HepG2 (cell line): ENCODE data around the gene SIGMAR1. TPM values are rescaled to one million over a fixed set of nuclear protein-coding genes. Genes with fewer than 3 reads are reported as not detected.

Experiments
- ATAC-seq: fragments of 200-7000 bp; cut with Tn5 transposase; 3 replicates; pipeline ENCODE4 v1.9.1; 2020; ENCODE audit warnings: mild to moderate bottlenecking, moderate library complexity
- BruUV-seq: library from RNA; stranded (reverse); fragments of 400-500 nt; replicated peaks from 2 replicates; lab custom pipeline; 2021; lab: Mats Ljungman, UMichigan
- CTCF ChIA-PET: fragments of 300-600 bp; formaldehyde crosslinking; extraction: SDS; loops from one replicate; lab custom pipeline; 2021; ENCODE audit warnings: low total read pairs, inconsistent platforms, low intra/inter-chr PET ratio; lab: Yijun Ruan, JAX
- POLR2A ChIA-PET: fragments of 350-600 bp; sonication (Branson Sonifier 250); formaldehyde crosslinking; loops from one replicate; lab custom pipeline; 2020; ENCODE audit warnings: antibody characterized with exemption, inconsistent platforms; lab: Yijun Ruan, JAX
- DNase-seq: peaks from one replicate; pipeline ENCODE4 v3.0.0-alpha.2; 2015; ENCODE audit warnings: low spot score
- FAIRE-seq: peaks from 3 replicates; lab custom pipeline; 2011; peaks lifted over from hg19 to GRCh38; lab: Jason Lieb, UNC
- H2AFZ ChIP-seq: one replicate; pipeline ENCODE4 v1.6.1; 2011; ENCODE audit warnings: low read length, inconsistent platforms
- H3K27ac ChIP-seq: fragments of 300-600 bp; 3 replicates; pipeline ENCODE4 v1.8.0; 2011; ENCODE audit warnings: mixed run types, mild to moderate bottlenecking, mixed read lengths, low read length, inconsistent platforms; ENCODE audit not compliant: insufficient read depth; ENCODE audit errors: extremely low read length
- H3K27me3 ChIP-seq, 2 experiments: fragments of 200-600 bp in 1 of 2; 2 replicates in 1 of 2; 3 replicates in 1 of 2; pipeline versions ENCODE4 v1.6.0 to v1.8.0; 2011; ENCODE audit warnings: low read length in 2 of 2, mild to moderate bottlenecking in 2 of 2, moderate library complexity in 2 of 2, inconsistent platforms in 1 of 2; ENCODE audit not compliant: insufficient read depth in 2 of 2, control insufficient read depth in 1 of 2
- H3K36me3 ChIP-seq, 2 experiments: fragments of 200-600 bp in 1 of 2; replicated peaks in 1 of 2; 2 replicates in 1 of 2; 3 replicates in 1 of 2; pipeline versions ENCODE4 v1.5.1 to v1.8.0; 2011; ENCODE audit warnings: low read length in 2 of 2, inconsistent platforms in 1 of 2; ENCODE audit not compliant: insufficient read depth in 2 of 2, control insufficient read depth in 1 of 2
- H3K4me1 ChIP-seq: 2 replicates; pipeline ENCODE4 v1.5.1; 2012; ENCODE audit warnings: low read length, inconsistent platforms; ENCODE audit not compliant: insufficient read depth
- H3K4me2 ChIP-seq: 2 replicates; pipeline ENCODE4 v1.6.0; 2011; ENCODE audit warnings: low read depth, low read length, inconsistent platforms
- H3K4me3 ChIP-seq, 3 experiments: fragments of 200-600 bp in 1 of 3; sonication (generic), shearing (Covaris generic) in 1 of 3; replicated peaks in 1 of 3; 2 replicates each; pipeline ENCODE4 v1.5.1; 2011 to 2016; ENCODE audit warnings: low read length in 3 of 3, inconsistent platforms in 2 of 3, low read depth in 2 of 3, mild to moderate bottlenecking in 2 of 3, control low read depth in 1 of 3, mixed read lengths in 1 of 3; ENCODE audit not compliant: insufficient read depth in 1 of 3
- H3K79me2 ChIP-seq: one replicate; pipeline ENCODE4 v1.6.1; 2011; ENCODE audit warnings: low read length, inconsistent platforms; ENCODE audit not compliant: insufficient read depth
- H3K9ac ChIP-seq: 2 replicates; pipeline ENCODE4 v1.6.0; 2011; ENCODE audit warnings: mild to moderate bottlenecking, low read depth, low read length, inconsistent platforms; ENCODE audit not compliant: insufficient read depth
- H3K9me3 ChIP-seq: 2 replicates; pipeline ENCODE4 v1.5.1; 2012; ENCODE audit warnings: mild to moderate bottlenecking, low read length
- H4K20me1 ChIP-seq: 2 replicates; pipeline ENCODE4 v1.6.0; 2011; ENCODE audit warnings: inconsistent platforms, mild to moderate bottlenecking, low read length, moderate library complexity; ENCODE audit not compliant: insufficient read depth
- ASH2L ChIP-seq: fragments of 300-600, 200-600 bp; sonication (generic); IDR thresholded peaks from 2 replicates; pipeline ENCODE4 v1.7.0; 2017; ENCODE audit warnings: low read depth, mild to moderate bottlenecking, moderate library complexity, mixed read lengths, low read length; ENCODE audit not compliant: insufficient read length
- ETV6 ChIP-seq: sonication (generic); formaldehyde crosslinking; conservative IDR thresholded peaks from 2 replicates; pipeline ENCODE4 v1.4.0; 2020; ENCODE audit warnings: missing genetic modification reagents
- EZH2 ChIP-seq: conservative IDR thresholded peaks from 2 replicates; pipeline ENCODE4 v1.6.1; 2012; ENCODE audit warnings: mild to moderate bottlenecking, low read depth, low read length, moderate library complexity
- ZFP91 ChIP-seq: sonication (generic); formaldehyde crosslinking; IDR thresholded peaks from 2 replicates; pipeline ENCODE4 v1.9.0; 2022; ENCODE audit warnings: missing genetic modification reagents, mild to moderate bottlenecking, borderline replicate concordance
- ZNF549 ChIP-seq: sonication (generic); formaldehyde crosslinking; IDR thresholded peaks from 2 replicates; pipeline ENCODE4 v1.5.0; 2020; ENCODE audit warnings: missing genetic modification reagents
- ZNF790 ChIP-seq: sonication (generic); formaldehyde crosslinking; IDR thresholded peaks from 2 replicates; pipeline ENCODE4 v1.8.0; 2022; ENCODE audit warnings: missing genetic modification reagents, mild to moderate bottlenecking, borderline replicate concordance
- WGBS: methylation state at CpG from one replicate; pipeline ENCODE4 v1.1.6; 2017; ENCODE audit warnings: low lambda C conversion rate; 5-methylcytosine and 5-hydroxymethylcytosine counted together
- in situ Hi-C: cut with HindIII; loops from 2 replicates; pipeline ENCODE4 v1.10.0; 2017; ENCODE audit warnings: low pct_unique_long_range_greater_than_20kb; ENCODE audit not compliant: extremely low pct_ligation_motif_present
- intact Hi-C: fragments of 100-400 bp; cut with micrococcal nuclease; formaldehyde crosslinking; loops from one replicate; pipeline ENCODE4 v1.10.0; 2022; ENCODE audit not compliant: unreplicated experiment
- polyA plus RNA-seq, 8 experiments: library from polyadenylated mRNA; depleted of rRNA in 3 of 8; stranded (reverse) in 7 of 8; unstranded in 1 of 8; fragments of >200 nt; fragmentation: Illumina TruSeq in 4 of 8; extraction: Trizol in 4 of 8; gene quantifications; 2 replicates each; pipeline versions ENCODE4 v1.2.1 to v1.2.3, GENCODE V29; 2011 to 2016; ENCODE audit warnings: low read depth in 4 of 8, missing spikeins in 1 of 8, mixed read lengths in 1 of 8; ENCODE audit not compliant: insufficient read depth in 1 of 8
- total RNA-seq, 5 experiments: library from RNA; depleted of rRNA; stranded (reverse); fragments of >200 nt; fragmentation: Illumina TruSeq; extraction: Trizol; gene quantifications; 2 replicates each; pipeline ENCODE4 v1.2.3, GENCODE V29; 2016; ENCODE audit warnings: low read depth in 1 of 5
- TF ChIP-seq, protein P1 (sequence below): sonication (generic); formaldehyde crosslinking; conservative IDR thresholded peaks from 2 replicates; pipeline ENCODE4 v1.4.0; 2020; ENCODE audit warnings: missing genetic modification reagents

The SIGMAR1 gene
- total and polyA plus RNA-seq, 2 of the 13 experiments (the other 11 are each of a cell fraction or from before 2014, with no cell fraction given): 38.9 to 60.8 TPM

- intact Hi-C loops: no loop called here
- 13% methylated on average over 36 of the region's 86 CpGs for WGBS
- no peak overlapping the region for H3K27ac ChIP-seq
- DNase-seq (no peak), ATAC-seq (no peak), FAIRE-seq (no peak)
- no peaks in the 10 kb centered on the region for H3K9me3 ChIP-seq
- no TSS peak for BruUV-seq
- no peak overlapping the region for H3K4me3 ChIP-seq
- H3K4me1 ChIP-seq: peaks cover 28% of the 10 kb centered on the region; the same call in 1 of the 2 replicates
- H2AFZ ChIP-seq: no peak overlapping the region
- in situ Hi-C loops: no loop called here
- 0 out of 2 replicates have a peak, but pooled peaks have one; percentile 69 for TF ChIP-seq EZH2
- no peak for TF ChIP-seq ZNF790 (CRISPR knock-in tag)
- H4K20me1 ChIP-seq: peaks cover 4% of the 10 kb centered on the region; the same call in 1 of the 2 replicates
- no peaks in the 10 kb centered on the region for H3K79me2 ChIP-seq
- no peaks in the 10 kb centered on the region for H3K36me3 ChIP-seq
- peaks cover 20 to 94% of the 10 kb centered on the region in 2 experiments for H3K27me3 ChIP-seq
- H3K9ac ChIP-seq: no peak overlapping the region
- CTCF ChIA-PET: no interaction called here
- no peak overlapping the region for H3K4me2 ChIP-seq
- POLR2A ChIA-PET: no interaction called here
Measured at GRCh38 chr9:34588671-34589635, 48.6 kb downstream of the SIGMAR1 start.

GRCh38 chr9:34587271-34587670 lies 50.3 kb downstream of the SIGMAR1 start:
- no TSS peak for BruUV-seq
- Histone ChIP-seq H3K36me3 (no peaks in the 10 kb centered on the region), H3K9ac (no peak overlapping the region), H2AFZ (no peak overlapping the region), H3K9me3 (no peaks in the 10 kb centered on the region), H3K27ac (no peak overlapping the region), H3K4me1 (peaks cover 20% of the 10 kb centered on the region; the same call in 1 of the 2 replicates), H3K27me3 (peaks cover 19 to 90% of the 10 kb centered on the region in 2 experiments), H3K4me3 (no peak overlapping the region), H3K4me2 (no peak overlapping the region), H4K20me1 (no peaks in the 10 kb centered on the region; the same call in 1 of the 2 replicates), H3K79me2 (no peaks in the 10 kb centered on the region)
- ChIA-PET POLR2A (no interaction called here), CTCF (no interaction called here)
- intact Hi-C loops (no loop called here), in situ Hi-C loops (no loop called here)
- DNase-seq: no peak
- 0% methylated on average over 2 of the region's 2 CpGs for WGBS
- no peak for FAIRE-seq
- TF ChIP-seq ZFP91 (CRISPR knock-in tag): no peak
- TF ChIP-seq ASH2L: no peak
- TF ChIP-seq ZNF549 (CRISPR knock-in tag): no peak
- TF ChIP-seq ETV6 (CRISPR knock-in tag): no peak
- TF ChIP-seq, protein P1, sequence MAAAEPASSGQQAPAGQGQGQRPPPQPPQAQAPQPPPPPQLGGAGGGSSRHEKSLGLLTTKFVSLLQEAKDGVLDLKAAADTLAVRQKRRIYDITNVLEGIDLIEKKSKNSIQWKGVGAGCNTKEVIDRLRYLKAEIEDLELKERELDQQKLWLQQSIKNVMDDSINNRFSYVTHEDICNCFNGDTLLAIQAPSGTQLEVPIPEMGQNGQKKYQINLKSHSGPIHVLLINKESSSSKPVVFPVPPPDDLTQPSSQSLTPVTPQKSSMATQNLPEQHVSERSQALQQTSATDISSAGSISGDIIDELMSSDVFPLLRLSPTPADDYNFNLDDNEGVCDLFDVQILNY (CRISPR knock-in tag): no peak
- ATAC-seq: no peak
